HG03571 (cell line): Measurements from ENCODE around the gene DERA.
"Not testable (repeated sequence)": the region's sequence is repeated elsewhere in the genome, so short reads cannot be mapped to it uniquely, and the experiment has no call there.

ENCODE experiments used
- ATAC-seq: cut with Tn5 transposase; IDR thresholded peaks from one replicate; pipeline ENCODE4 v1.9.1; 2021; ENCODE audit not compliant: unreplicated experiment

Gene DERA

GRCh38 chr12:15910864-15911721, at the start of gene DERA:
Gene DERA, plus strand, starts transcription at chr12:15911332. Its CDS starts 52 bp downstream, at chr12:15911384.
- ATAC-seq = peak; percentile 94

GRCh38 chr12:15861404-15861803, 49.7 kb upstream of the DERA start:
- ATAC-seq = no peak

- ATAC-seq = no peak
Observed at GRCh38 chr12:15862840-15863239, 48.3 kb upstream of the DERA start.

GRCh38 chr12:15863372-15863771, 47.8 kb upstream of the DERA start:
- no peak for ATAC-seq

- peak; percentile 94 for ATAC-seq
Observed at GRCh38 chr12:15863984-15864383, 47.1 kb upstream of the DERA start.

GRCh38 chr12:15868186-15868585, 42.9 kb upstream of the DERA start:
- no peak for ATAC-seq

- ATAC-seq = no peak
Observed at GRCh38 chr12:15873556-15873955, 37.6 kb upstream of the DERA start.

- ATAC-seq = not testable (repeated sequence)
Observed at GRCh38 chr12:15874556-15875145, 36.5 kb upstream of the DERA start.

GRCh38 chr12:15875863-15876262, 35.3 kb upstream of the DERA start:
- no peak for ATAC-seq

GRCh38 chr12:15879413-15879812, 31.7 kb upstream of the DERA start:
- ATAC-seq = no peak

- ATAC-seq = no peak
Observed at GRCh38 chr12:15880721-15881120, 30.4 kb upstream of the DERA start.

GRCh38 chr12:15882118-15882971, 28.8 kb upstream of the DERA start, which contains the start of gene STRAP:
Gene STRAP, plus strand, starts transcription at chr12:15882387. Its CDS starts 321 bp downstream, at chr12:15882708.
- ATAC-seq = peak; percentile 95

GRCh38 chr12:15883536-15883935, 27.6 kb upstream of the DERA start:
- no peak for ATAC-seq

- no peak for ATAC-seq
Observed at GRCh38 chr12:15886372-15887042, 24.6 kb upstream of the DERA start.

GRCh38 chr12:15887043-15887817, 23.9 kb upstream of the DERA start:
- ATAC-seq = no peak

GRCh38 chr12:15892645-15893259, 18.4 kb upstream of the DERA start:
- ATAC-seq = no peak

GRCh38 chr12:15893260-15893659, 17.9 kb upstream of the DERA start:
- ATAC-seq = no peak

GRCh38 chr12:15896867-15897266, 14.3 kb upstream of the DERA start:
- no peak for ATAC-seq

- no peak for ATAC-seq
Observed at GRCh38 chr12:15897433-15897832, 13.7 kb upstream of the DERA start.
